Mucosa of rectum (tissue), 2 donors: ENCODE results near the gene ASB2.

Experiments
- H3K27ac ChIP-seq, 2 donors: one replicate each; pipeline ENCODE4 v1.7.0; 2013; ENCODE audit warnings: inconsistent platforms in 2 of 2, low read depth in 2 of 2, low read length in 2 of 2
- H3K27me3 ChIP-seq, 2 donors: one replicate each; pipeline ENCODE4 v1.7.0; 2013; ENCODE audit warnings: low read length in 2 of 2; ENCODE audit not compliant: control insufficient read depth in 2 of 2, insufficient read depth in 2 of 2
- H3K36me3 ChIP-seq, 2 donors: one replicate each; pipeline ENCODE4 v1.7.0; 2013; ENCODE audit warnings: low read length in 2 of 2; ENCODE audit not compliant: control insufficient read depth in 2 of 2, insufficient read depth in 2 of 2
- H3K4me1 ChIP-seq, 2 donors: one replicate each; pipeline ENCODE4 v1.7.0; 2013; ENCODE audit warnings: low read length in 2 of 2, mild to moderate bottlenecking in 1 of 2; ENCODE audit not compliant: control insufficient read depth in 2 of 2, insufficient read depth in 2 of 2
- H3K4me3 ChIP-seq, 2 donors: one replicate each; pipeline ENCODE4 v1.7.0; 2013; ENCODE audit warnings: low read length in 2 of 2
- H3K9ac ChIP-seq, 2 donors: one replicate each; pipeline ENCODE4 v1.7.0; 2013; ENCODE audit warnings: low read length in 2 of 2, low read depth in 1 of 2, mild to moderate bottlenecking in 1 of 2
- H3K9me3 ChIP-seq, 2 donors: one replicate each; pipeline ENCODE4 v1.7.0; 2013; ENCODE audit warnings: low read length in 2 of 2; ENCODE audit not compliant: control insufficient read depth in 2 of 2
- donor health status: healthy.
- donor health status: Normal muscosa, but diverticular disease.

ASB2 gene

GRCh38 chr14:94001016-94001415 is 24.6 kb upstream of the ASB2 start:
- Histone ChIP-seq H3K27ac (no peak overlapping the region), H3K9ac (no peak overlapping the region), H3K9me3 (no peaks in the 10 kb centered on the region)

GRCh38 chr14:94000267-94000666 is 23.9 kb upstream of the ASB2 start:
- no peaks in the 10 kb centered on the region for H3K27me3 ChIP-seq
- H3K9ac ChIP-seq: no peak overlapping the region
- H3K4me1 ChIP-seq: peaks cover 4 to 8% of the 10 kb centered on the region in 2 donors
- no peaks in the 10 kb centered on the region for H3K9me3 ChIP-seq
- H3K27ac ChIP-seq: no peak overlapping the region
- H3K36me3 ChIP-seq: no peaks in the 10 kb centered on the region
- H3K4me3 ChIP-seq: no peak overlapping the region

More at GRCh38 chr14:94001016-94001415, 24.6 kb upstream of the ASB2 start:
- Histone ChIP-seq H3K4me1 (peaks cover 4 to 8% of the 10 kb centered on the region in 2 donors), H3K27me3 (no peaks in the 10 kb centered on the region), H3K4me3 (no peak overlapping the region), H3K36me3 (no peaks in the 10 kb centered on the region)

GRCh38 chr14:93999573-93999972 is 23.2 kb upstream of the ASB2 start:
- Histone ChIP-seq H3K9me3 (no peaks in the 10 kb centered on the region), H3K27ac (no peak overlapping the region), H3K4me1 (peaks cover 4 to 8% of the 10 kb centered on the region in 2 donors), H3K36me3 (no peaks in the 10 kb centered on the region), H3K9ac (no peak overlapping the region), H3K27me3 (no peaks in the 10 kb centered on the region), H3K4me3 (no peak overlapping the region)

GRCh38 chr14:93998871-93999403 is 22.6 kb upstream of the ASB2 start:
- Histone ChIP-seq H3K4me1 (peaks cover 4 to 8% of the 10 kb centered on the region in 2 donors), H3K9me3 (no peaks in the 10 kb centered on the region), H3K4me3 (no peak overlapping the region), H3K9ac (no peak overlapping the region), H3K27me3 (no peaks in the 10 kb centered on the region), H3K36me3 (no peaks in the 10 kb centered on the region), H3K27ac (no peak overlapping the region)

- H3K27ac ChIP-seq: no peak overlapping the region
Observed at GRCh38 chr14:93997916-93998870, 21.8 kb upstream of the ASB2 start.

GRCh38 chr14:93997082-93997481 is 20.7 kb upstream of the ASB2 start, which contains the start of gene CCDC197:
Gene CCDC197 (plus strand): TSS chr14:93997301. CDS start chr14:93998132, 831 bp downstream.
- Histone ChIP-seq H3K4me3 (no peak within 1 kb of the TSS), H3K9ac (no peak within 1 kb of the TSS), H3K27ac (no peak within 1 kb of the TSS), H3K36me3 (no peaks in the 10 kb centered on the region), H3K27me3 (no peaks in the 10 kb centered on the region), H3K9me3 (no peaks in the 10 kb centered on the region), H3K4me1 (peaks cover 4 to 8% of the 10 kb centered on the region in 2 donors)

More at GRCh38 chr14:93997916-93998870, 21.8 kb upstream of the ASB2 start:
- Histone ChIP-seq H3K9ac (no peak overlapping the region), H3K27me3 (no peaks in the 10 kb centered on the region), H3K36me3 (no peaks in the 10 kb centered on the region), H3K4me3 (no peak overlapping the region), H3K4me1 (peaks cover 4 to 8% of the 10 kb centered on the region in 2 donors), H3K9me3 (no peaks in the 10 kb centered on the region)

GRCh38 chr14:93996130-93996695 is 19.8 kb upstream of the ASB2 start:
- H3K9me3 ChIP-seq: no peaks in the 10 kb centered on the region
- H3K4me1 ChIP-seq: no peaks in the 10 kb centered on the region
- H3K9ac ChIP-seq: no peak overlapping the region
- no peaks in the 10 kb centered on the region for H3K36me3 ChIP-seq
- H3K27ac ChIP-seq: no peak overlapping the region
- no peaks in the 10 kb centered on the region for H3K27me3 ChIP-seq
- no peak overlapping the region for H3K4me3 ChIP-seq

GRCh38 chr14:93994919-93995682 is 18.7 kb upstream of the ASB2 start:
- no peaks in the 10 kb centered on the region for H3K36me3 ChIP-seq
- no peaks in the 10 kb centered on the region for H3K4me1 ChIP-seq
- H3K4me3 ChIP-seq: no peak overlapping the region
- no peaks in the 10 kb centered on the region for H3K9me3 ChIP-seq
- H3K27ac ChIP-seq: peak overlapping the region in 1 of 2 donors; percentile 6
- peaks cover 0 to 2% of the 10 kb centered on the region in 2 donors for H3K27me3 ChIP-seq
- H3K9ac ChIP-seq: no peak overlapping the region

GRCh38 chr14:93993382-93993781 is 17.0 kb upstream of the ASB2 start:
- Histone ChIP-seq H3K27ac (no peak overlapping the region), H3K4me1 (no peaks in the 10 kb centered on the region), H3K36me3 (no peaks in the 10 kb centered on the region), H3K9ac (no peak overlapping the region), H3K4me3 (no peak overlapping the region), H3K27me3 (peaks cover 0 to 2% of the 10 kb centered on the region in 2 donors), H3K9me3 (no peaks in the 10 kb centered on the region)
